BLaER1 treated with 17β-estradiol and CSF1 and Interleukin-3, amounts not matched to agents 10 nM and 100 nM (cell line): ENCODE data around the gene ESPN.

Experiments used
- H3K27ac ChIP-seq, 11 experiments: shearing (Covaris generic); formaldehyde crosslinking; 2 replicates each; pipeline ENCODE4 v1.8.1; 2022
- H3K27me3 ChIP-seq, 11 experiments: shearing (Covaris generic); formaldehyde crosslinking; 2 replicates each; pipeline ENCODE4 v1.8.1; 2022
- H3K36me3 ChIP-seq, 11 experiments: shearing (Covaris generic); formaldehyde crosslinking; 2 replicates each; pipeline ENCODE4 v1.8.1; 2022
- H3K4me1 ChIP-seq, 10 experiments: shearing (Covaris generic); formaldehyde crosslinking; 2 replicates each; pipeline ENCODE4 v1.8.1; 2022
- H3K4me2 ChIP-seq, 11 experiments: shearing (Covaris generic); formaldehyde crosslinking; 2 replicates each; pipeline ENCODE4 v1.8.1; 2022
- H3K4me3 ChIP-seq, 10 experiments: shearing (Covaris generic); formaldehyde crosslinking; 2 replicates each; pipeline ENCODE4 v1.8.1; 2022
- H3K9ac ChIP-seq, 11 experiments: shearing (Covaris generic); formaldehyde crosslinking; 2 replicates each; pipeline ENCODE4 v1.8.1; 2022
- H3K9me3 ChIP-seq, 11 experiments: shearing (Covaris generic); formaldehyde crosslinking; replicated peaks in 1 of 11; 2 replicates each; pipeline ENCODE4 v1.8.1; 2022
- H4K20me1 ChIP-seq, 11 experiments: shearing (Covaris generic); formaldehyde crosslinking; 2 replicates each; pipeline ENCODE4 v1.8.1; 2022
- Cebpa-rat ChIP-seq, 11 experiments: shearing (Covaris generic); IDR thresholded peaks; 2 replicates each; pipeline ENCODE4 v1.8.1; 2022

The ESPN gene

GRCh38 chr1:6506210-6507036, 81.8 kb downstream of the ESPN start:
- Histone ChIP-seq H3K27ac (no peak overlapping the region), H3K27me3 (peaks cover 0 to 85% (median 0%) of the 10 kb centered on the region in 11 experiments; a peak in 9 of 22 replicates), H3K36me3 (no peaks in the 10 kb centered on the region), H3K9ac (peak overlapping the region in 2 of 11 experiments; percentile 11 to 29; a peak in 2 of 22 replicates), H3K4me3 (no peak overlapping the region), H4K20me1 (peaks cover 0 to 99% (median 16%) of the 10 kb centered on the region in 11 experiments; a peak in 13 of 22 replicates), H3K4me2 (peak overlapping the region; percentile 80 to 96 (median 84)), H3K9me3 (no peaks in the 10 kb centered on the region), H3K4me1 (peaks cover 65 to 99% (median 87%) of the 10 kb centered on the region in 10 experiments)
- TF ChIP-seq Cebpa-rat (IDR thresholded peaks at IDR 0.05) = no peak

- TF ChIP-seq Cebpa-rat (IDR thresholded peaks at IDR 0.05) = no peak
- Histone ChIP-seq H3K4me3 (no peak overlapping the region), H4K20me1 (peaks cover 0 to 99% (median 16%) of the 10 kb centered on the region in 11 experiments; a peak in 13 of 22 replicates), H3K27me3 (peaks cover 0 to 85% (median 0%) of the 10 kb centered on the region in 11 experiments; a peak in 9 of 22 replicates), H3K4me1 (peaks cover 59 to 98% (median 81%) of the 10 kb centered on the region in 10 experiments), H3K27ac (no peak overlapping the region), H3K4me2 (peak overlapping the region; percentile 79 to 96 (median 84)), H3K36me3 (no peaks in the 10 kb centered on the region), H3K9ac (peak overlapping the region in 3 of 11 experiments; percentile 15 to 54 (median 29); a peak in 3 of 22 replicates), H3K9me3 (no peaks in the 10 kb centered on the region)
Measured at GRCh38 chr1:6507037-6507428, 82.5 kb downstream of the ESPN start.

- H3K4me1 ChIP-seq = peaks cover 54 to 98% (median 76%) of the 10 kb centered on the region in 10 experiments
- no peaks in the 10 kb centered on the region for H3K9me3 ChIP-seq
- peak overlapping the region in 3 of 11 experiments; percentile 15 to 54 (median 29); a peak in 2 of 22 replicates for H3K9ac ChIP-seq
- no peaks in the 10 kb centered on the region for H3K36me3 ChIP-seq
- H3K27me3 ChIP-seq = peaks cover 0 to 87% (median 0%) of the 10 kb centered on the region in 11 experiments; a peak in 9 of 22 replicates
- peak overlapping the region; percentile 79 to 96 (median 84) for H3K4me2 ChIP-seq
- H3K27ac ChIP-seq = no peak overlapping the region
- H4K20me1 ChIP-seq = peaks cover 0 to 99% (median 16%) of the 10 kb centered on the region in 11 experiments; a peak in 12 of 22 replicates
- TF ChIP-seq Cebpa-rat (IDR thresholded peaks at IDR 0.05) = no peak
- H3K4me3 ChIP-seq = no peak overlapping the region
Measured at GRCh38 chr1:6507461-6507911, 82.9 kb downstream of the ESPN start.

- H3K4me2 ChIP-seq = peak overlapping the region; percentile 79 to 96 (median 84)
Measured at GRCh38 chr1:6508154-6508815, 83.7 kb downstream of the ESPN start.

GRCh38 chr1:6508816-6509189, 84.2 kb downstream of the ESPN start:
- Histone ChIP-seq H3K9me3 (no peaks in the 10 kb centered on the region), H3K27me3 (peaks cover 0 to 74% (median 0%) of the 10 kb centered on the region in 11 experiments; a peak in 8 of 22 replicates), H3K4me1 (peaks cover 47 to 85% (median 64%) of the 10 kb centered on the region in 10 experiments), H4K20me1 (peaks cover 0 to 87% (median 16%) of the 10 kb centered on the region in 11 experiments; a peak in 11 of 22 replicates), H3K9ac (peak overlapping the region in 4 of 11 experiments; percentile 1 to 52 (median 37); a peak in 4 of 22 replicates), H3K27ac (peak overlapping the region in 2 of 11 experiments; percentile 39 to 54; a peak in 3 of 22 replicates), H3K36me3 (no peaks in the 10 kb centered on the region), H3K4me3 (peak overlapping the region in 2 of 10 experiments; percentile 13 to 21; a peak in 1 of 20 replicates), H3K4me2 (peak overlapping the region; percentile 64 to 96 (median 84))
- TF ChIP-seq Cebpa-rat (IDR thresholded peaks at IDR 0.05) = no peak

More at GRCh38 chr1:6508154-6508815, 83.7 kb downstream of the ESPN start:
- no peak for TF ChIP-seq Cebpa-rat (IDR thresholded peaks at IDR 0.05)
- Histone ChIP-seq H3K27ac (no peak overlapping the region; a peak in 1 of 22 replicates), H3K9me3 (no peaks in the 10 kb centered on the region), H3K27me3 (peaks cover 0 to 79% (median 0%) of the 10 kb centered on the region in 11 experiments; a peak in 8 of 22 replicates), H3K4me3 (no peak overlapping the region), H3K4me1 (peaks cover 47 to 90% (median 68%) of the 10 kb centered on the region in 10 experiments), H3K36me3 (no peaks in the 10 kb centered on the region), H4K20me1 (peaks cover 0 to 92% (median 16%) of the 10 kb centered on the region in 11 experiments; a peak in 11 of 22 replicates), H3K9ac (no peak overlapping the region)

- peaks cover 41 to 80% (median 58%) of the 10 kb centered on the region in 10 experiments for H3K4me1 ChIP-seq
- H3K4me3 ChIP-seq = peak overlapping the region in 2 of 10 experiments; percentile 13 to 21; a peak in 2 of 20 replicates
- H3K36me3 ChIP-seq = no peaks in the 10 kb centered on the region
- no peaks in the 10 kb centered on the region for H3K9me3 ChIP-seq
- peak overlapping the region in 3 of 11 experiments; percentile 21 to 54 (median 48); a peak in 6 of 22 replicates for H3K27ac ChIP-seq
- peaks cover 0 to 69% (median 0%) of the 10 kb centered on the region in 11 experiments; a peak in 8 of 22 replicates for H3K27me3 ChIP-seq
- TF ChIP-seq Cebpa-rat (IDR thresholded peaks at IDR 0.05) = no peak
- H3K9ac ChIP-seq = peak overlapping the region in 5 of 11 experiments; percentile 1 to 52 (median 35); a peak in 8 of 22 replicates
- H3K4me2 ChIP-seq = peak overlapping the region; percentile 64 to 96 (median 84)
- peaks cover 0 to 81% (median 14%) of the 10 kb centered on the region in 11 experiments; a peak in 11 of 22 replicates for H4K20me1 ChIP-seq
Measured at GRCh38 chr1:6509220-6509918, 84.8 kb downstream of the ESPN start.

GRCh38 chr1:6509919-6510291, 85.3 kb downstream of the ESPN start:
- peaks cover 0 to 64% (median 0%) of the 10 kb centered on the region in 11 experiments; a peak in 8 of 22 replicates for H3K27me3 ChIP-seq
- H4K20me1 ChIP-seq = peaks cover 0 to 77% (median 14%) of the 10 kb centered on the region in 11 experiments; a peak in 11 of 22 replicates
- no peaks in the 10 kb centered on the region for H3K9me3 ChIP-seq
- no peak overlapping the region for H3K4me3 ChIP-seq
- peaks cover 41 to 74% (median 53%) of the 10 kb centered on the region in 10 experiments for H3K4me1 ChIP-seq
- no peak for TF ChIP-seq Cebpa-rat (IDR thresholded peaks at IDR 0.05)
- peak overlapping the region in 3 of 11 experiments; percentile 21 to 54 (median 48); a peak in 5 of 22 replicates for H3K27ac ChIP-seq
- peak overlapping the region; percentile 64 to 96 (median 84) for H3K4me2 ChIP-seq
- H3K9ac ChIP-seq = peak overlapping the region in 4 of 11 experiments; percentile 1 to 52 (median 37); a peak in 5 of 22 replicates
- no peaks in the 10 kb centered on the region for H3K36me3 ChIP-seq
